T47D (cell line): Measurements from ENCODE around the gene MIS18BP1.
"Not testable (repeated sequence)": the region's sequence is repeated elsewhere in the genome, so short reads cannot be mapped to it uniquely, and the experiment has no call there.

Source experiments
- DNase-seq, 2 experiments: peaks; one replicate each; pipeline versions ENCODE4 v3.0.0 to v3.0.0-alpha.2; 2011 to 2012; ENCODE audit warnings: low read depth in 1 of 2, low spot score in 1 of 2
- JUND ChIP-seq: IDR thresholded peaks from 2 replicates; pipeline ENCODE4 v1.6.1; 2012; ENCODE audit warnings: low read depth
- in situ Hi-C: cut with HindIII; loops from 2 replicates; pipeline ENCODE4 v1.10.0; 2016; ENCODE audit warnings: low sequenced_read_pairs, low pct_unique_long_range_greater_than_20kb

Gene MIS18BP1

GRCh38 chr14:45253070-45253753 is at the start of gene MIS18BP1:
Gene MIS18BP1, minus strand, starts transcription at chr14:45253202. Its CDS starts 5,916 bp downstream, at chr14:45247286.
- TF ChIP-seq JUND: no peak
- peak; percentile 94 to 98 for DNase-seq
- in situ Hi-C loops: no loop called here

- TF ChIP-seq JUND: no peak
- DNase-seq: no peak
- in situ Hi-C loops: no loop called here
Observed at GRCh38 chr14:45298423-45299117, 45.6 kb upstream of the MIS18BP1 start.

GRCh38 chr14:45294796-45295195 is 41.8 kb upstream of the MIS18BP1 start:
- DNase-seq, in situ Hi-C loops: not testable (repeated sequence)

- DNase-seq: no peak
- no peak for TF ChIP-seq JUND
- in situ Hi-C loops: no loop called here
Observed at GRCh38 chr14:45290547-45290946, 37.5 kb upstream of the MIS18BP1 start.

GRCh38 chr14:45287610-45288009 is 34.6 kb upstream of the MIS18BP1 start:
- peak; percentile 7 to 26 for DNase-seq
- in situ Hi-C loops: no loop called here
- no peak for TF ChIP-seq JUND

- DNase-seq: no peak
- TF ChIP-seq JUND: no peak
- in situ Hi-C loops: no loop called here
Observed at GRCh38 chr14:45284802-45285201, 31.8 kb upstream of the MIS18BP1 start.

- peak in 1 of 2 experiments; percentile 33 for DNase-seq
- in situ Hi-C loops: not testable (repeated sequence)
Observed at GRCh38 chr14:45281731-45282400, 28.9 kb upstream of the MIS18BP1 start.

GRCh38 chr14:45271858-45272537 is 19.0 kb upstream of the MIS18BP1 start:
- no peak for DNase-seq
- in situ Hi-C loops: no loop called here
- no peak for TF ChIP-seq JUND

- no peak for DNase-seq
- TF ChIP-seq JUND: no peak
- in situ Hi-C loops: no loop called here
Observed at GRCh38 chr14:45270031-45270430, 17.0 kb upstream of the MIS18BP1 start.

GRCh38 chr14:45267071-45267470 is 14.1 kb upstream of the MIS18BP1 start:
- no peak for DNase-seq
- no peak for TF ChIP-seq JUND
- in situ Hi-C loops: no loop called here

- DNase-seq: no peak
- in situ Hi-C loops: no loop called here
- no peak for TF ChIP-seq JUND
Observed at GRCh38 chr14:45262637-45263036, 9.6 kb upstream of the MIS18BP1 start.

- in situ Hi-C loops: no loop called here
- DNase-seq: no peak
- no peak for TF ChIP-seq JUND
Observed at GRCh38 chr14:45261209-45261608, 8.2 kb upstream of the MIS18BP1 start.

- in situ Hi-C loops: no loop called here
- no peak for DNase-seq
Observed at GRCh38 chr14:45258805-45259204, 5.8 kb upstream of the MIS18BP1 start.

More at GRCh38 chr14:45258805-45259204, 5.8 kb upstream of the MIS18BP1 start:
- TF ChIP-seq JUND: no peak
